Measurements from ENCODE around the gene UGT1A7.
"Not testable (repeated sequence)": the region's sequence is repeated elsewhere in the genome, so short reads cannot be mapped to it uniquely, and the experiment has no call there.

The UGT1A7 gene

GRCh38 chr2:233684640-233685039 is 2.9 kb downstream of the UGT1A7 start:
- no peak for DNase-seq

GRCh38 chr2:233686928-233687327 is 5.2 kb downstream of the UGT1A7 start:
- no peak for DNase-seq

- DNase-seq, result no peak
Observed at GRCh38 chr2:233688341-233688740, 6.6 kb downstream of the UGT1A7 start.

- no peak for DNase-seq
Observed at GRCh38 chr2:233689031-233689430, 7.3 kb downstream of the UGT1A7 start.

GRCh38 chr2:233689501-233689900 is 7.8 kb downstream of the UGT1A7 start:
- DNase-seq, result no peak

- no peak for DNase-seq
Observed at GRCh38 chr2:233690444-233690843, 8.7 kb downstream of the UGT1A7 start.

GRCh38 chr2:233691443-233692433 is 10.0 kb downstream of the UGT1A7 start:
- DNase-seq, result no peak

- no peak for DNase-seq
Observed at GRCh38 chr2:233692648-233693047, 10.9 kb downstream of the UGT1A7 start, which contains the start of gene UGT1A6. Gene UGT1A6 (plus strand): TSS chr2:233692890. CDS start chr2:233693005, 115 bp downstream.

GRCh38 chr2:233693963-233694362 is 12.3 kb downstream of the UGT1A7 start:
- DNase-seq, result no peak

- DNase-seq, result no peak
Observed at GRCh38 chr2:233698740-233699139, 17.0 kb downstream of the UGT1A7 start.

GRCh38 chr2:233699424-233700027 is 17.8 kb downstream of the UGT1A7 start:
- DNase-seq, result no peak

- no peak for DNase-seq
Observed at GRCh38 chr2:233700028-233700635, 18.4 kb downstream of the UGT1A7 start.

- not testable (repeated sequence) for DNase-seq
Observed at GRCh38 chr2:233700842-233701241, 19.1 kb downstream of the UGT1A7 start.

GRCh38 chr2:233702238-233702637 is 20.5 kb downstream of the UGT1A7 start:
- DNase-seq, result no peak

GRCh38 chr2:233705911-233706506 is 24.3 kb downstream of the UGT1A7 start:
- DNase-seq, result no peak

- DNase-seq, result no peak
Observed at GRCh38 chr2:233706720-233707119, 25.0 kb downstream of the UGT1A7 start.

GRCh38 chr2:233707940-233708644 is 26.4 kb downstream of the UGT1A7 start:
- DNase-seq, result no peak

- DNase-seq, result no peak
Observed at GRCh38 chr2:233708942-233709341, 27.2 kb downstream of the UGT1A7 start.

- peak; percentile 63 for DNase-seq
Observed at GRCh38 chr2:233711312-233712008, 29.8 kb downstream of the UGT1A7 start.

GRCh38 chr2:233712611-233713261 is 31.0 kb downstream of the UGT1A7 start, which contains the start of gene UGT1A5:
Gene UGT1A5 (plus strand): TSS chr2:233712907. CDS start chr2:233712992, 85 bp downstream.
- no peak for DNase-seq

- DNase-seq, result no peak
Observed at GRCh38 chr2:233713262-233713615, 31.5 kb downstream of the UGT1A7 start.
